D721Med (cell line): ENCODE measurements around the gene MGST2.

ENCODE experiments used
- DNase-seq: peaks from one replicate; pipeline ENCODE4 v3.0.0; 2011; ENCODE audit warnings: low spot score; ENCODE audit not compliant: insufficient read length
- FAIRE-seq: peaks from 2 replicates; lab custom pipeline; 2011; peaks lifted over from hg19 to GRCh38; lab: Jason Lieb, UNC
- TF ChIP-seq, protein P1 (sequence below): IDR thresholded peaks from 2 replicates; pipeline ENCODE4 v1.5.1; 2012; ENCODE audit warnings: mild to moderate bottlenecking, control low read depth; ENCODE audit not compliant: insufficient read depth; ENCODE audit errors: missing control alignments

Gene MGST2

GRCh38 chr4:139665690-139666529 lies at the start of gene MGST2:
MGST2 (plus strand) TSS chr4:139665819; CDS start chr4:139666020, 201 bp downstream.
- FAIRE-seq (no peak), DNase-seq (no peak)
- TF ChIP-seq, protein P1, sequence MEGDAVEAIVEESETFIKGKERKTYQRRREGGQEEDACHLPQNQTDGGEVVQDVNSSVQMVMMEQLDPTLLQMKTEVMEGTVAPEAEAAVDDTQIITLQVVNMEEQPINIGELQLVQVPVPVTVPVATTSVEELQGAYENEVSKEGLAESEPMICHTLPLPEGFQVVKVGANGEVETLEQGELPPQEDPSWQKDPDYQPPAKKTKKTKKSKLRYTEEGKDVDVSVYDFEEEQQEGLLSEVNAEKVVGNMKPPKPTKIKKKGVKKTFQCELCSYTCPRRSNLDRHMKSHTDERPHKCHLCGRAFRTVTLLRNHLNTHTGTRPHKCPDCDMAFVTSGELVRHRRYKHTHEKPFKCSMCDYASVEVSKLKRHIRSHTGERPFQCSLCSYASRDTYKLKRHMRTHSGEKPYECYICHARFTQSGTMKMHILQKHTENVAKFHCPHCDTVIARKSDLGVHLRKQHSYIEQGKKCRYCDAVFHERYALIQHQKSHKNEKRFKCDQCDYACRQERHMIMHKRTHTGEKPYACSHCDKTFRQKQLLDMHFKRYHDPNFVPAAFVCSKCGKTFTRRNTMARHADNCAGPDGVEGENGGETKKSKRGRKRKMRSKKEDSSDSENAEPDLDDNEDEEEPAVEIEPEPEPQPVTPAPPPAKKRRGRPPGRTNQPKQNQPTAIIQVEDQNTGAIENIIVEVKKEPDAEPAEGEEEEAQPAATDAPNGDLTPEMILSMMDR, result no peak

DNA sequence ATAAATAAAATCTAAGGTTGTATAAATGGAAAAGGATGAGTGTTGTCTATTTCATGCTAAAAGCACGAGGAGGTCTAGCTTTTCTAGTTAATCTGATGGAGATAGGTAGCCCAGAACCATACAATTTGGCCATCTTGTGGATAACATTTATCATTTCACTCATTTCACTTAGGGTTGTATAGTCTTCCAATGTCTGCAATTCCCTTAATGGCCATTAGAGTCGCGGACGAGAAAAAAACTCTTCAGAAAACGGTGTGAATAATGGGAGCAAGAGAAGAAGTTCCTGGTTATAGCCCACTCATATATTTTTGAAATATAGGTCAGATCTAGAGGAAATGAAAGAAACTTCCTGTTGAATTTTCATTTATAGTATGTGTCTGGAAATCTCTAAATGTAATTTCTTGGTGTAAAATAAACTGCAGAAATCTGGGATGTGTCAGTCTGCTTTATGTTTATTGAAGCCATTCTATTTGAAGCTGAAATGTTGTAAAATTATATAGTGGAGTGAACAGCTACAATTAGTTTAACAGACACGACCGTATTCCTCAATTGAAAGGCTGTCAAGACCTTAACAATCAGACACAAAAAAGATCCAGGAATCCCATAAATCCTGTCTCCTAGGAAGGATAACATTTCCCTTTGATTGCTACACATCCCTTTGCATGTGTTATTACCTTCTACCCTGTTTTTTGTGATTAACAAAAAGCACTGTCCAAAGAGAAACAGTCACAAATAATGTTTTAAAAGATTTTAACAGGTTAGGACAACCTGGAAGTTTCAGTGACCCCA lies 47.7 kb upstream of the MGST2 start:
- DNase-seq (no peak), FAIRE-seq (no peak)
- TF ChIP-seq, protein P1, result no peak

- peak; percentile 70 for FAIRE-seq
- DNase-seq, result no peak
- TF ChIP-seq, protein P1, result peak; percentile 47
These were observed 46.0 kb upstream of the MGST2 start for GRCh38 chr4:139619644-139620043.

DNA sequence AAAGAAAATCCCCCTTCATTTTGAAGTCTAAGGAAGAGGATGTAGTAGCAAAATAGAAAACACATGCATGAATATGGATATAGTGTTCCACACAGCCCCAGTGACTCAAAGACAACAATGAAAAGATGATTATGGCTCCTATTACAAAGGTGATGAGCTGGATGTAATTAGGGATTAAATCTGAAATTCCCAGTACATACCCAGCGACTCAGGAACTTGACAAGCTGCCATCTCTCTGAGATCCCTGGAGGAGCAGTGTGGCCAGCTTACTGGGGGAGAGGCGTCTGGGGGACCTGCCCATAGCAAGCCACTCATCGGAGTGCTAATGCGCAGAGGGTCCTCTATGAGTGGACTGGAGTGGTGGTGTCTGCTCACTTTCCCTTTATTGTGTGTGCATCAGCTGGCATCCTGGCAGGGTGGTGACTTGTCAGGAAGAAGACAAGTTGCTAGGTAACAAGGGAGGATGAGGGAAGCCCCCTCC lies 42.7 kb upstream of the MGST2 start:
- FAIRE-seq (peak; percentile 90), DNase-seq (peak; percentile 33)
- TF ChIP-seq, protein P1, result no peak

- TF ChIP-seq, protein P1, result no peak
- FAIRE-seq (no peak), DNase-seq (no peak)
These were observed 41.1 kb upstream of the MGST2 start for GRCh38 chr4:139624441-139625092.

- no peak for DNase-seq
- FAIRE-seq, result no peak
- TF ChIP-seq, protein P1, result no peak
These were observed 40.5 kb upstream of the MGST2 start for GRCh38 chr4:139625093-139625455.
